Middle frontal gyrus (tissue), 1 donor: ENCODE measurements around the gene KLHL33.

Source experiments
- DNase-seq: peaks from one replicate; pipeline ENCODE4 v3.0.0-alpha.2; 2015; ENCODE audit warnings: low spot score; ENCODE audit errors: extremely low spot score

KLHL33 gene

DNA sequence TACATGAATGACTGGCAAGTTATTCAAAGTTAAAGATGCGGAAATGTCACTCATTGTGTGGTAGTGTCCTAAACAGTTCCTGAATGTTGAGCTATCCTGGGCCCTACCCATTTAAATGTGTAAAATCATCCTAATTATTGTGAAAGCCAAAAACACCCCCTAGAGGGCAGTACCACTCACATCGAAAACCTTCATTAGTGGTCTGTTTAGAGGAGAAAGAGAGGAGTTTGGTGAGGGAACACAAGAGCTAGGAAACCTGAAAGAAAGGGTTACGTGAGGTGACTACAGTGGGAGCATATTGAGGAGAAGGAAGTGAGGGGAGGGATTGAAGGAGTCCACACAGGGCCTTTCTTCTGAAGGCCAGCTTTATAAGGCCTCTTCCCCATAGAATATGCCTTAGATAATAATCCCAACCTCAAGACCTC is 20.2 kb downstream of the KLHL33 start:
- no peak for DNase-seq

DNA sequence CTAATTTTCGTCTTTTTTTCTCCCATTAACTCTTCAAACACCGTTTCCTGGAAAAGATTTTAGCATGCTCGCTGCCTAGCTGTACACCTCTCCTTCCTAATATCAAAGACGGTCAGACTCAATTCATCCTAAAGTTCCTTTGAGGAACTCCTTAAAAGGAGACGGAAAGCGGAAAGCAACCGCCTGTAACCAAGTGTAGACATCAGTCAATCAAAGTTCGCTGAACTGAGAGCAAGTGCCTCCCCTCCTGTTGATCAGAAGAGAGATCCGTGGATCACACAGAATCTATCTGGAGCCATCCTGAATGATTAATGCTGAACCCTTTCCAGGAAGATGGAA is 22.3 kb downstream of the KLHL33 start:
- no peak for DNase-seq

DNA sequence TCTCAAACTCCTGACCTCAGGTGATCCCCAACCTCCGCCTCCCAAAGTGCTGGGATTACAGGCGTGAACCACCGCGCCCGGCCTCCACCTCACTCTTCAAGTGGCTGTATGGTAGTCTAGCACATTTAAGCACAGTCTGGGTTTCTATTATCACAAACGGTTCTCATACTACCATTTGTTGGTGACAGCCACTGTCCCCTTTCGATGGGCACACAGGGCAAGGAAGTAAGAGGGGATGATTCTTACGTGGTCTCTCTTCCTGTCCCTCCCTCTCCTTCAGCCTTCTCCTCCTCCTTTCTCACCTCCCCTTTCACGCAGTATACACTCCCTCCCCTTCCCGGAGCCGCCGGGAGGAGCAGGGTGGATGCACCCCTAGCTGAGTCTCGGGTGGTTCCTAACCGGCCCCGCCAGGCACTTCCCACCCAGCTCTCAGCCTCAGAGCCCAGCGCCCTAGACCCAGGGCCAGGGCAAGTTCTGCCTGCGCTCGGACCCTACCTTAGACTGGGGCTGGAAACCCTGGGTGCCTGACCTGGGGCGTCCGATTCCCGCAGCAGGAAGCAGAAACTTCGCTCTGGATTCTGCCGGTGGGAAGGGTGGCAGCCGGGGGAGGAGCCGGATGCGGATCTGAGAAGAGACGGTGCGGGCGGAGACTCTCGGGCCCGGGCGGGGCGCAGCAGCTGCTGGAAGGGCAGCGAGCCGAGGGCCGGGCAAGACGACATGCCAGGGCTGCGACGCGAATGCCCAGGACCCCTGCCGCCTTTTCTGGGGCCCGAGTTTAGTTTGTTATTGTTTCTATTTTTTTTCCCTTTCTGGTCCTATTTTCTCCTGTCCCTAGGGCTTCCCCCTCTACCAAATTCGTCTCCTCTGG is 22.9 kb downstream of the KLHL33 start, which contains the start of gene TEP1:
TSS of gene TEP1 (minus strand) at position 626 of the 868 bp plus-strand sequence. CDS start 5,062 bp downstream, outside the sequence.
- peak; percentile 43 for DNase-seq

DNA sequence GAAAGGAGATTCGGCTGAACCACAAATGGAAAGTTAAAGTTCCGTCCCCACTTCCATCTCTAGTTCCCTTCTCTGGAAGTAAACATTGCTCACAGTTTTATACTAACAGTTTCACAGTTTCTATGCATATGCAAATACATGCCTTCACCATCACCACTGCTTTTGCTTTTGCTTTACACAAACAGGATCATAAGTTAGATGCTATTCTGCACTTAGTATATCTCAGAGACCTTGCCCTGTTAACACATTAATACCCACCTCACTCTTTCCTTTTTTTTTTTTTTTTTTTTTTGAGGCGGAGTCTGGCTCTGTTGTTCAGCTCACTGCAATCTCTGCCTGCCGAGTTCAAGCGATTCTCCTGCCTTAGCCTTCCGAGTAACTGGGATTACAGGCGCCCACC is 23.6 kb downstream of the KLHL33 start:
- no peak for DNase-seq

DNA sequence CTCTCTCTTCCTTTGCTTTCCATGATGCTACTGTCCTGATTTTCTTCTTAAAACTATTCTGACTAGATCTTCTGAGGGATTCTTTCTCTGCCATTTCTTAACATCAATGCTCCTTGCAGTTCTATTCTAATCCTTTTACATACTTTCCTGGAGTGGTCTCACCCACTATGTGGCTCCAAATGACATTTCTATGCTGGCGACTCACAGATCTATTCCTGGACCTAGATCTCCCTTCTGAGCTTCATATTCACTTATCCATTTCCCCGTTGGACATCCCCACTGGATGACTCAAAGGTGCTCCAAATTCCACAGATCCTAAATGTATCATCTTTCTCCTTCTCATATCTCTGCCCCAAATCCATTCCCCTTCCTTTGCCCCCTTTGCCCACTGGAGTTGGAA is 26.7 kb downstream of the KLHL33 start:
- DNase-seq, result no peak

DNA sequence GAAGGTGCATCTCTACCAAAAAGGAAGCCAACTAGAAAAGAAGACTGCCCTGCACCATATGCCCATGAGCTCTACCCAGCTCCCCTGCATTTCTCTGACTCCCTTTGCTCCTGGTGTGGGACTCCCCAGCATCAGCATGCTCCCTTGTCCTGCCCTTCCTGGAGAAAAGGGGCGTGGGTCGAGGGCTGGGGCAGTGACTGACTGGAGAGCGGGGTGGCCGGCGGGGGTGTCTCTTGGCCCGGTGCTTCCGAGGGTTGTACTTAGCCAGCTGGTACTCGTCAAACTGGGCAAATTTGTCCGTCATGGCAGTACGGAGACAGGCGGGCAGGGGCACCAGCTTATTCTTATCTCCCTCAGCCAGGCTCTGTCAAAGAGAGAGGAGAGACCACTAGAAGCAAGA is 32.4 kb downstream of the KLHL33 start:
- DNase-seq, result no peak

DNA sequence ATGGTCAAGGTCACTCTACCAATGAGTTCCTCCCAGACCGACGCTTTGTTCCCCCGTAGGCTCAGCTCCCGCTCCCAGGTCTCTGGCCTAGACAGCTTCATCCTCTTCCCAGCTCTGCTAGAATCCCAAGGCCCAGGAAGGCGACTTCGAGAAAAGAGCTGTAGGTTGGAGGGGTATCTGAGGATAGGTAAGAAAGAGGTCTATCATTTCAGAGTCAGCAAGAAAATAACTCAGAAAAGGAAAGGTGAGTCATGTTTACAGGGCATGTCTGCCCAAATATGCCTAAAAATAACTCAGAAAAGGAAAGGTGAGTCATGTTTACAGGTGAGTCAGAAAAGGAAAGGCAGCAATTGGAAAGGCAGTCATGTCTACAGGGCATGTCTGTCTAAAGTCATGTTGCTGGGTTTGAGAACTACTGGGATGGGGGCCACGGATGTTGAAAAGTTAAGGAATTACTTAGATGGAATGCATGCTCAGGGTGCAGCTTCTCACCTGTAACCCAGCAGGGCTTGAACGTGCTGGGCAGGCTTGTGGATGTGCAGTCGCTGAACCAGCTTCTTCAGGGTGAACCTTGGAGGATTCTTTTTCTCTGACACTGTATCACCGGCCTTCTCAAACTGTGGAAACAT is 34.9 kb downstream of the KLHL33 start:
- DNase-seq, result no peak

DNA sequence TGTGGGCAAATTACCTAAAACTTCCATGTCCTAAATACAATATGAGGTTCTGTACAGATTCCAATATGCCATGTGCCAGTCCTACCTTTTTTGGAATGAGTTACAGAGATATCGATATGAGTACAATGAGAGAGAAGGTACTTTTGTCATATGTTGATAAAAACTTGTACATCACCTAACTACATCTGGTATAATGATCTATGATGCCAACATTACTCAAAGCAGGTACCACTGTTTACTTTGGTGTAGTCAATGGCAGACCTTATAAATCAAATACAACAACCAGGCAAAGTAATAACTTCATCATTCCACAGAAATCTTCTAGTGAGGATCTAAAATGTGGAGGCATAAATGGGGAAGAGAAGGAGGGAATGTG is 35.4 kb downstream of the KLHL33 start:
- DNase-seq, result no peak

DNA sequence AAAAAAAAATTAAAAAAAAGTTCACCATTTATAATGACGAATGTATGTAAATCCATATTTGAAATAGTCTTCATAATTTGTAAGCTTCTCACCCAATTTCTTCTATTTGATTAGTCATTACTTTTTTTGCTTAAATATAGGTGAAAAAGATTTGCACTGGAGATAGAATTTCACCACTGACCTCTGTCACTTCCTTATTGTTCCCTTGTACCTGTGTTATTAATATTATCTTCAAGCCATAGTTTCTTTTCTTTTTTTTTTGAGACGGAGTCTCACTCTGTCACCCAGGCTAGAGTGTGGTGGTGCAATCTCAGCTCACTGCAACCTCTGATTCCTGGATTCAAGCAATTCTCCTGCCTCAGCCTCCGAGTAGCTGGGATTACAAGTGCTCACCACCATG is 38.5 kb downstream of the KLHL33 start:
- no peak for DNase-seq

DNA sequence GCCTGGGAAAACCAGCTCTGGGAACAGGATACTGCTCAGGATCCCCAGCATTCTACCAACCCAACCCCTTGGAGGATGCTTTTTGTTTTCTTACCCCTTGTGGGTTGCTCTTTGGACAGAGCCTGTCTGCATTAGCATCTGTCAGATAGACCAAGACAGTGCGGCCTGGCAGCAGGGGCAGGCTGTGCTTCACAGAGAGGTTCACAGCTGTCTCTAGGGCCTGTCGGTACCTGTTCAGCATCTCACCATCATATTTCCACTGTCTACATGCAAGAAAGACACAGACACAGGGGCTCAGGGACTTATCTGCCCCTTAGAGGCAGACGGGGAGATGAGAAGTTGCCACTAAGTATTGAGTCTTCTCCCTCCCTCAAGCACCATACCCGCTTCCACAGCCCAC is 44.5 kb downstream of the KLHL33 start:
- DNase-seq, result no peak

DNA sequence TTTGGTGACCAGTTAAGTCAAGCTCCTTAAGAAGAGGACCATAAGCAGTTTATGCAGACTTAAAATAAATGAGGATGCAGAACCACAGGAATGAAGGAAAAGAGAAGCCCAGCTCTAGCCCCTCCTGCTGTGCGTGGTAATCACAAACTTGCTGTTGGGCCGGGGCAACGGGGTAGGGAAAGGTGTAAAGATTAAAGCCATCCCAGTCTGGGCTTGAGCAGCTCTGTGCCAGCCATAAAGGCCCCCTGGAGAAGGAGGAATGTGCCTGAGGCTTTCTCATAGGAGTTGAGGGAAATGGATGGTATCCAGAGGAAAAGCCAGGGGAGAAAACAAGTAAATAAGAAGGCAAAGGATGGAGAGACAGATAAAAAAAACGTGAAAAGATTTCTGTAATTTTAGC is 47.8 kb downstream of the KLHL33 start:
- no peak for DNase-seq

DNA sequence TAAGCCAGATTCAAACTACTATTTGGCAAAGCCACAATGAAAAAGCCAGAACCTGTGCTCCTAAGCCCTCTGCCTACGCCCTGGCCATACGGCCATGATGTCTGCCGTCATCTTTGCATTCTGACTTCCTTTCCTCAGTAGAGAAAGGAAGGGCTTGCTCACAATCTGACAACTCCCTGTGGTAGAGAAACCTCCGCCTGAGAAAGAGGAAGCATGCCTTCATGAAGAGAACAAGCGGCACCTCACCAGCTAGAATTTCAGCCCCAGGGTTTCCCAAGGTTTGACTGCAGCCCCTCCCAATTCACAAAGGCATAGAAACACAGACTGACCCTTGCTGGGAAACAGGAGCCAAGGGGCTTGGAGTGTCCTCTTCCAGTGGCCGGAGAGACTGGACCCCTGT is 48.4 kb downstream of the KLHL33 start:
- no peak for DNase-seq

DNA sequence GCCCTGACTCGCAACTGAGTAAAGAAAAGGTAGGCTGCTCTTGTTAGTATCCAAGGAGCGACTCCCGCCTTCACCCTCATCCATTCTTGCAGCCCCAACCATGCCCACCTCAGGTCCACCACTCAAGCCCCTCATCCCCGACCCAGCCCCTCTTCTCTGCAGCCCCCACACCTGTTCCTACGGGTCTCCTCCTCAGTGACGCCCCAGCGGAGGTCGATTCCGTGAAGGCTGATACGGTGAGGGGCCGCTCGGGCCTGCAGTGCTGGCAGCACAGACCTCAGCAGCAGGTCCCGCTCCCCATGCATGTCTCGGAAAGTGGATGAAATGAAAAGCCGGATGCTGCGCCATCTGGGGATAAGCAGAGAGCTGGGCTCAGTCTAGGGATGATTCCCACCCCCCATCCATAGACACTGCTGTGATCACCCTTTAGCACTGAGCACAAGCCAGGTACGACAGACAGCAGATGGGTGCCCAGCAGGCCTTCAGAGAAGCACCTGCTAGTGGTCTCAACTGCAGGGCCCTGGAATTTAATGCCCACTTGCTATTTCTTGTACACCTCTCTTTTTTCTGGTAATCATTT is 49.6 kb downstream of the KLHL33 start:
- no peak for DNase-seq

DNA sequence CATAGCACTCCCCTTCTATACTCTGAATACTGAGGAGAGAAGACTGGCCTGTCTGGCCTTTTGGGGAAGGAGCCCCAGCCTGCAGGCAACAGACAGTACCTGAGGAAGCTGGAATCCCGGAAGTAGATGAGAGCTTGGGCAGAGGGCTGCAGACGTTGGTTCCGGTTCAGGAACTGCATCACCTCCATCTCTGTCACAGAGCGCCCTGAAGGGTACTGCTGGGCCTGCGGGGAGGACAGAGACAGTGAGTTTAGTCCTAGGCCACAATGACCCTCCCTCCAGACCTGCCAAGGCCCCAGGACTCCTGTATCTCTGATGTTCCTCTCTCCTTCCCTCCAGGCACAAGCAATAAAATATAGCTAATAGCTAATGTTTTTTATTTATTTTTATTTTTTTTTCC is 51.1 kb downstream of the KLHL33 start:
- no peak for DNase-seq

DNA sequence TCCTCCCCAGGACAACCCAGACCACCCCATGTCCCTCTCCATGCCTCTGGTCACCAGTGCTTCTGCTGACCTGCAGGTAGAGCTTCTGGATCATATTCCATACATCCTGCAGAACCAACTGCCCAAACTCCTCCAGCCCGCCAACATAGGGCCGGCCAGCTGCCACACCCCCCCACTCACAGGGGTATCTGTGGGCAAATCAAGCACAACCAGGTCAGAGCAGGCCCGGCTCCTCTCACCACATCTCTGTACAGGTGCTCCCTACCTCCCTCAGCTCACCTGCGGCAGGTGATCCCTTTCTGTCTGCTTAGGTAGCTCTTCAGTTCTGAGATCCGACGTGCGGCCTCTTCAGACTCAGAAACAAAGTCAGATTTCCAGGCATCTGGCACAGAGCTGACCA is 51.6 kb downstream of the KLHL33 start:
- no peak for DNase-seq

DNA sequence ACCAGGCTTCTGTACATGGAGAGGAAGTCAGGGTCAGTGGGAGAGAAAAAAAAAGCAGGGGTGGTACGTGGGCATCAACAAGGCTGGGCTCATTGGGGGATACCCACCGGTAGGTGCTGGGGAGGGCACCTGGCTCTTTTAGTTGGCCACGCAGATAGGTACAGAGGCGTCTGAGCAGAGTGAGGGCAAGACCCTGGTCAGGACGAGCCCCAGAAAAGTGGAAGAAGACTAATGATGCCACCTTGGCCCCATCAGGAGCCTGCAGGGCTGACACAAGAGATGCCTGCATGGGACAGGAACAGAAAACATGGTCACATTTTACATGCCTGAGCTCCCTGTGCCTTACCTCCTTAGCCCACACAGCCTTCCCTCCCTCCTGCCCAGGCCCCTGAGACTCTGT is 52.3 kb downstream of the KLHL33 start:
- DNase-seq, result no peak

DNA sequence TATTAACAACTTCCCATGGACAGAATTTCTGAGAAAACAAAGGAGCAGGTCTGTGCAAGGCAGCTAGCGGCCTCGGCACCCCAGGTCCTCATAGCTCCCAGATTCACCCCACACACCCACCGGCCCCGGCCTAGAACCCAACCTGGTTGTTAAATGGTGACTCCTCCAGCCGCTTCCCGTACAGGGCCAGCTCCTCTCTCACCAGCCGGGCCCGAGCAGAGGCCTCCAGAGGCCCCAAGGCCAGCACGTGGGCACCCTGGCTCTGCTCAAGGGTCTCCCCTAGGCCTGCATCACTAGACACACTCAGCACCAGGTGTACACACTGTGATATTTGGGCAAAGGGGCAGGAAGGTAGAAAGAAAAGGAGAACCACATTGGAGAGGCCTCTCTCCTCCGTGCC is 52.9 kb downstream of the KLHL33 start:
- DNase-seq, result no peak

DNA sequence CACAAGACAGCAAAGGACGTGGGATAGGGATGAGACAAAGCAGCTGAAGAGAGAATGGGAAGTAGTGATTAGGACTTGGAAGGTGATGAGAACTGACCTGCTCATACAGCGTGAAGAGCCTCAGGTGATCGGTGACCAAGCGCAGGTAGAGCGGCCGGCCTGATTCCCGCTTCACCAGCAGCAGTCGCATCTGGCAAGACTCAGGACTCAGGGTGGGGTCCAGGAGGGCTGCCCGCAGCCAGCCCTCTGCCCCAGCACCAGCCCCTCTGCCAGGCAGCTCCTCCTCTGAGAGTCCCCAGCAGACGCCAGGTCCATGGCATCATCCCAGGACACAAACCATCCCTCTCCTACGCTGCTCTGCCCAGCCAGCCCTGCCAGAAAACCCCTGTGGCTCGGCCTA is 53.4 kb downstream of the KLHL33 start:
- no peak for DNase-seq

DNA sequence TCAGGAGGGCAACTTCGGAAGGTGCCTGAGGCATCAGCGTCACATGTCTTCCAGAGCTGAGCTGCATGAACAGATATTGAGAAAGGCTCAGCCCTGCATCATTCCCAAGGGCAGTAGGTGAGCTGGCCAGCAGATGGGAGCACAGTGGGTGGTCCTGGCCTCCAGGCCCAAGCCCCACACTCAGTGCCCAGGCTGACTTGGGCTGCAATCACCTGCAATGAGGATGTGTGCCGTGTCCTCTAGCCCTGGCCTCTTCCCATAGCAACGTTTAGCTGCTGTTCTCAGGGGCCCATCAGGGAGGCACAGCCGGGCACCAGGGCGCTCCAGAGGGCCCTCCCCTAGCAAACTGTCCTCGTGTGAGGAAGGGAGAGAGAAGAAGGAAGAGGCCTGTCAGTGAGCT is 54.6 kb downstream of the KLHL33 start:
- no peak for DNase-seq

DNA sequence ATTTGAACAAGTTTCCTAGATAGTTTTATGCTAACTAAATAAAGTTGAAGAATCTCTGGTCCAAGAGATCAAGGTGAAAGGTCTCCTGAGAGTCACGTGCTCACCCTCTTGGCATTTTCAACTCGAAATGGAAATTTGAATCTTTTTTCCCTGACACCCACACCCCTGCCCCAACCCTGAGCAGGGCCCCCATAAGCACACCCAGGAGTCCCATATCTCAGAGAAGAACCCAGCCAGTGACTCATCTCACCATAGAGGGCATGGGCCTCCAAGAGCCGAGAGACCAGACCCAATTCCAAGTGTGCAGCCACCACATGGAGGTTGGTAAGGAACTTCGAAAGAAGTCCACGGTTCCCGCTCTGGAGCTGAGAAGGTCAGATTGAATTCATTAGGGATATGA is 55.3 kb downstream of the KLHL33 start:
- no peak for DNase-seq

DNA sequence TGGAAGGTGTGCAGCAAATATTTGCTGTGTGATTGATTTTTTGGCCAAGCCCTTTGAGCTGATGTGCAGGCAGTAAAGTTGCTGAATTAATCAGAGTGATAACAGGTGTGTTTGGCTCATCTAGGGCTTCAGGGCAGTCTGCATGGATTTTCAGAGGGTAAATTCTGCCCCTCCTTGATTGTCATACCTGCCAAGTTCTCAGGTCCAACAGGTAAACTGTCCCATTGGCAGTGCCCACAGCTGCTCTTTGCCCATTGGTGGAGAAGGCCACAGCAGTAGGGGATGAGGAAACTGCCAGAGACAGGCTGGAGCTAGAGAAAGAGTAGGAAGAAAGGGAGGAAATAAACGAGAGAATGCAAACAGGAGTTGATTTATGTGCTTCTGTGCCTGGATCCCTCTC is 56.2 kb downstream of the KLHL33 start:
- no peak for DNase-seq

DNA sequence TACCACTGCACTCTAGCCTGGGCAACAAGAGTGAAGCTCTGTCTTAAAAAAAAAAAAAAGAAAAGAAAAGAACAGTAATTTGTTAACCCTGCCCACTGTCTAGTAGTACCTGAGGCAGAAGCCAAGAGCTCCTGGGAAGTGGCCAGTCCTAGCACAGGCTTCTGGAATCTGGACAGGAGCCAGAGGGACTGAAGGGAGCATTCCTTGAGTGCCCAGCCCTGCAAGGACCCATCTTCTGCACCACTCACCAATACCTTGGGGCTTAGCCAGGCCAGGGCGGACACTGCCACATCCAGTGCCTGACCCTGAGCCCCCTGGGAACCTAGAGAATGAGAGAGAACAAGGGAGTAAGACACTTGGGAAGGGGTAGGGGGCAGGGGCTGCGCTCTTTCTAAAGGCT is 58.8 kb downstream of the KLHL33 start:
- DNase-seq, result no peak

DNA sequence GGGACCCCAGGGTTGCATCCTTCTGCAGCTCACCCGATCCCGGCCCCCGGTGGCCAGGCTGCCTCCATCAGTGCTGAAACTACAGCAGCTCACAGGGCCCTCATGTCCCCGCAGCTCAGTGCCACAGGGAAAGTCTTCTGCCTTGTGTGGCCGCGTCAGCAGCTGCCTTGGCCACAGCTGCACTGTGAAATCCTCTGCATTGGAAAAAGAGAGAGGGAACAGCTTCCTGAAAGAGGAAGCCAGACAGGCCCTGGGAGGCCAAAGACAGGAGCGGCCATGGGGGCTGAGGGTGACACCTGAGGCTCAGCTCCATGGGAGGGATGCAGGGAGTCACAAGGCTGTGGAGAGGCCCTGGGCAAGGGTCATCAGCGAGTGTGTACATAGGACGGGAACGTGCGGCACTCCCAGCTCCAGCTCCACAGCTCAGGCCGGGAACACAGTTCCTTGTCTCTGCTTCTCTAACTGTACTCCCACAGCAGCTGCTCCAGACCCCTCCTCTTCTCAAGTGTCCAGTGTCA is 59.8 kb downstream of the KLHL33 start:
- DNase-seq, result no peak
